LHCN-M2 (cell line): ENCODE measurements around the gene HNRNPU. TPM values are rescaled to one million over a fixed set of nuclear protein-coding genes. Genes with fewer than 3 reads are reported as not detected.

Experiments used
- DNase-seq: peaks from one replicate; pipeline ENCODE4 v3.0.0-alpha.2; 2012; ENCODE audit warnings: low read depth
- polyA plus RNA-seq: library from polyadenylated mRNA; unstranded; fragments of >200 nt; gene quantifications from one replicate; pipeline ENCODE4 v1.2.1, GENCODE V29; 2012; ENCODE audit warnings: missing spikeins
- total RNA-seq: library from RNA; depleted of rRNA; stranded (reverse); fragments of >200 nt; gene quantifications from 2 replicates; pipeline ENCODE4 v1.2.3, GENCODE V29; 2014; rRNA removed

HNRNPU gene
- total RNA-seq = 377 and 407 TPM in 2 replicates
- 282 TPM for polyA plus RNA-seq

DNA sequence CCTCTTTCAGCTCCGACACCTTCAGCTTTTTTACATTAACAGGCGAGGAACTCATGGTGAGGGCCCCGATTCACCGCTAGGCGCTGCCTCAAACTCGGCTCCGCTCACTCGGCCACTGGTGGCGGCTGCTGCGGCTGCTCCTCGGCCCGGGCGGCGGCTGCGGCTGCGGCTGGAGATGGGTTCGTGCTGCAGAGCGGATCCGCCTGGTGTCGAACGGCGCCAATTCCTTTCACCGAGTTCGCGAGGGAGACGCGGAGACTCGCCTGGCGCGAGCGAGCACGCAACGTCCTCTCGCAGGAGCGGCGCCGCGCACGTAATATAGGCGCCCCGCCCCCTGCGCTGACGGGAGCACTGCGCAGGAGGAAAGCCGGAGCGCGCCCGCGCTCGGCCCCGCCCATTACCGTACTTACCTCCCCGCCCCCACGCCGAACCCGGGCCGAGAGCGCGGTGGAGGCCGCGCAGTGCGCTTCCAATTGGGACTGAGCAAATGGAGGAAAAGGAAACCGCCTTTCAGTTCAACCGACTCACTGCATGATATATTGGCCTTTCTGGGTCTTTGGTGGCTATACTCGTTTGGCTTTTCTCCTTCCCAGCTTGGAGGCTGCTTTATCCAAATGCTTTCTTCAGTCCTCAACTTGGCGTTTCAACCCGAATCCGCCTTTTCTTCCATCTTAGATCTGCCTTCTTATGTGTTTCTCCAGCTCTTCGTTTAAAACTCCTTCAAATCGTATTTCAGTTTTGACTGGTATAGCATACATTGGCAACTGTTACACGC lies at the start of gene HNRNPU:
HNRNPU (minus strand) TSS at position 291 of the 775 bp plus-strand sequence; CDS start at position 55, 236 bp downstream.
- peak; percentile 97 for DNase-seq

- DNase-seq = no peak
Observed at GRCh38 chr1:244913806-244914205, 49.5 kb upstream of the HNRNPU start.

DNA sequence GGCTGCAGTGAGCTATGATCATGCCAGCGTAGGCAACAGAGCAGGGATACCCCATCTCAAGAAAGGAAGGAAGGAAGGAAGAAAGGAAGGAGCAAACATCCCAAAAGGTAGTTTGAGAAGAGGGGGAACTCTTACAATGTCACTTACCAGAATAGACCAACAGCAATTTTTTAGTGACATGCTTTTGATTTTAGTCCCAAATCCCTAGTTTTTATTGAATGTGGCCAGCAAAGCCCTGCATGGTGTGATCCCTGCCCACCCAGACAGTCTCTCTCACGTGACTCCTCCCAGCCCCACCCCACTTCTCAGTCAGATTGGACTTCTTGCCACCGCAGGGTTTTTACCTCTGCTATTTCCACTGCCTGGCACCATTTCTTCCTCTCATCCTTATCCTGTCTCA lies 39.8 kb upstream of the HNRNPU start:
- DNase-seq = no peak

- no peak for DNase-seq
Observed at GRCh38 chr1:244901400-244902015, 37.2 kb upstream of the HNRNPU start.

DNA sequence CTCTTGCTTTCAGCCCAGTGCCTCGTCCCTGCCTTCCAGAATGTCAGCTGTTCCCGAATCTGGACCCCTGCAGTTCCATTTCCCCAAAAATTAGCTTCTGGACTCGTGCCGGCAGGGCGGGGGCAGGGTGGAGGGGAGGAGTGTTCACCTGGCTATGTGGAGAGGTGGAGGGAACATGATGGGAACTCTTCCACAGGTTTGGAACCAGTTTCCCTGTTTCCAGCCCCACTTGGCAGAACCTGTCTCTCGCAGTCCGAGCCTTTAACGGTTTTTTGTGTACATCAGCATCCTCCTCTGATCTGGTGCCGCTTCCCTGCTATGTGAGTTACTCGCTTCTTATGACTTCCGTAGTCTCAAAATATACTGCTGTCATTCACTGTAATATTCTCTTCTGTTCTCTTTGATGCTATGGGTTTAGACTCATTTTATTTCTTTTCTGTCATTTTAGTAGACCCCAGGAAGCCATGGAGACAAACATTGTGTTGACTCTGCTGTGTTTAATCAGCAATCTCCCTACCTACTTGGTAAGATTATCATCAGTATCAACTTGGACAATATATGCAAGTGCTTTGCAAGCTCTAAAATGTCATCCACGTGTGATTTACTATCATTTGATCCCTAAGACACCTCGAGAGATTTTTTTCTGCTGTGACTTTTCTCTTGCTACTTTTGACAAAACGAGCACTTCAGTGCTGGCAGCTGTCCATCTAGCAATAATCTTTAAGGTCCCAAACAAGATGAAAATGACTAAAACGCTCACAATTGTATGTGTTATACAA lies 33.3 kb upstream of the HNRNPU start:
- DNase-seq = no peak

GRCh38 chr1:244896550-244896949 lies 32.2 kb upstream of the HNRNPU start:
- DNase-seq = peak; percentile 60

- no peak for DNase-seq
Observed at GRCh38 chr1:244893836-244894235, 29.5 kb upstream of the HNRNPU start.

GRCh38 chr1:244887281-244887680 lies 22.9 kb upstream of the HNRNPU start:
- DNase-seq = no peak

DNA sequence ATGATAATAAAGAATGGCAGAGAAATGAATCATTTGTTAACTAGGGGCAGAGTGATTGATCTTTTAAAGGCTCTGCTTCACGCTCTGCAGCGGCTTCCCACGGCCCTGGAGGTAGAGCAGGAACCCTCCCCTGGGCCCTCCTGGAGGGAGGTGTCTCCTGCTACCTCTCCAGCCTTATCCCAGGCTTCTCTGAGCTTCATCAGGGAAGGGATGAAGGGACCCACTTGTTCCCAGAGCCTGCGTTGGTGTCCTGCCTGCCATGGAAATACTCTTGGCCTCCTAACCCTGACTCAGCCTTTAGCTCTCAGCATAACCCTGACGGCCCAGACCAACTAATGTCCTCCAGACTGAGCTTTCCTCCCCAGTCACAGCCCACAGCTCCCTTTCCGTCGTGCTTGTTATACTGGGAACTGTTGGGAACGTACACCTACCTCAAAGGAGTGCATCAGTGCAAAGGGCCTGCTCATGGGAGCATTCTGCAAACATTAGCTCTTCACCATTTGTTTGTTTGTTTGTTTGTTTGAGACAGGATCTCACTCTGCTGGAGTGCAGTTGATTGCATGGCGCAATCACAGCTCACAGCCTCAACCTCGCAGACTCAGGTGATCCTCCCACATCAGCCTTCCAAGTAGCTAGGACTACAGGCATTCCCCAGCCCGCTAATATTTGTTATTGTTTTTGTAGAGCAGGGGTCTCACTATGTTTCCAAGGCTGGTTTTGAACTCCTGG lies 17.4 kb upstream of the HNRNPU start:
- no peak for DNase-seq

DNA sequence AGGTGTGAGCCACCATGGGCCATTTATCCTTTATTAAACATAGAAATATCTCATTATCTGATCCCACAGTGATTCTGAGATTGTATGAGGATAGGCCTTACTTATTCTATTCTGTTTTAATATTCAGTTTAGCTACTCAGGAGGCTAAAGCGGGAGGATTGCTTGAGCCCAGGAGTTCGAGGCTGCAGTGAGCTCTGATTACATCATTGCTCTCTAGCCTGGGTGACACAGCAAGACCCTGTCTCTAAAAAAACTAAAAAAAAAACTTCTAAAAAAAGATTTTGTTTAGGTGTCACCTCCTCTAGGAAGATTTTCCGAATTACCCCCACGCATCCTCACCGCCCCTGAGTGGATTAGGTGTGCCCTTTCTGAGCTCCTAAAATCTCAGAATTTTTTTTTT lies 14.3 kb upstream of the HNRNPU start:
- no peak for DNase-seq

DNA sequence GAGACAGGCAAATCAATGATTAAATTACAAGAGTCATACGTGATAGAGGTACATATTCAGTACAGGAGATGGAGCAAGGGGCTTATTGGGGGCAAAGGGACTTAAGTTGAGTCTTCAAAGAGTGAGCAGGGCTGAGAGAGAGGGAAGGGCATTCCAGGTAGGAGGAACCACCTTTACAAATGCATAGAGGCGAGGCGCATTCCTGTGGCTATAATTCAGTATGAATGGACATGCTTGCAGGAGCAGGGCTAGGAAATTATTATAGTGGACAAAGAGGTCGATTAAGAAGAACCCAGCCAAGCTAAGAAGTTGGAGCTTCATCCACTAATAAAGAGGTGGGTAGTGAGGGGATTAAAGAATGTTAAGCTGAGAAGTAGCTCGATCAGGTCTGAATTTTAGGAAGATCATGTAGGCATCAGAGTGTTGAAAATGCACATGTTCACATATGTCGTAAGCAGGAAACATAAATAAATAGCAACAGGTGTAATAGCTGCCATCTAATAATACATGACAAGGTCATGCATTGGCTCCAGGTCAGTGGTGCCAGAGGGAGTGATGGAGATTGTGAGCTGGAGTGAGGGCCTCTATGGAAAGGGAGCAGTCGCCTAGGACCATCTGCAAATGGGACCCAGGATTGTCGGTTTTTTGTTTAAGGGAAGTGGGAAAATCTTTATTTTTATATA lies 12.0 kb upstream of the HNRNPU start:
- no peak for DNase-seq

DNA sequence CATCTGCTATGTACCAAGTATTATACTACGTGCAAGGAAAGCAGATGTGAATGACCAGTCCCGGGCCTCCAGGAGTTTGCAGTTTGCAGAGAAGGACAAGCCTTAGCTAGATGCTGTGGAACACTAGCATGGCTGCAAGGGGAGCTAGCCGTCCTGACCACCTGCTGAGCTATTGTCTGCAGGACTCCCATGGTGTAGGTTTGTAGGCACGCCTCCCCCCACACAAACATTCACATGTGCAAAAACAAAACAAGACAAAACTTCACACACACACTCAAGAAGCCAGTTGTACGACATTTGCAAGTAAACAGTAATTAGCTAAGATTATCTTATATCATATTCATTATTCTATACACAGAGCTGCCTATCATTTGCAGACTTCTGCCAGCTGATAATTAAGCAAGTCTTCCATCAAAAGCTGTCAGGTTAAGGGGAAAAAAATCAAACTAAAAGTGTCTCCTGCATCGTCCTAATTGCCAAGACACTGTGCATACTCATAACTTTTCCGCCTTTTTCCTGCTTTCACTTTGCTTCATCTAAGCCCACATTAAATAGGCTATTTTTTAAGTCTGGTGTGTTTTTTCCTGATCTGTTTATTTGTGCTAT lies 10.7 kb upstream of the HNRNPU start:
- no peak for DNase-seq

DNA sequence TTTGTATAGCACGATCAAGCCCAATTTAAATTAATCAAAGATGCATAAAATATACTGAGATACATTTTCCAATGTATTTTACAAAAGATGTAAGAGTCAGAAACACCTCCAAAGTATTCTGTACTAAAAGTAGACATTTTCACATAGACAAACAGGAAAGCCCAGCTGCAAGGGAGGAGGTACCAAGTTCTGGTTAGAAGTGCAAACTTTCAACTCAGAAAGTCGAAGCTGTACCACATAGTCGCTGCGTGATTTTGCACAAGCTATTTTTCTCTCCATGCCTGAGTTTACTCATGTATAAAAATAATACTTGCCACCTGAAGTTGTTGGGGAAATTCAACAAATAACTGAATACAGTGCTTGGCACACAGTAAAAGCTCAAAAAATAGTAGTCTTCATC lies 5.6 kb upstream of the HNRNPU start:
- DNase-seq = no peak

DNA sequence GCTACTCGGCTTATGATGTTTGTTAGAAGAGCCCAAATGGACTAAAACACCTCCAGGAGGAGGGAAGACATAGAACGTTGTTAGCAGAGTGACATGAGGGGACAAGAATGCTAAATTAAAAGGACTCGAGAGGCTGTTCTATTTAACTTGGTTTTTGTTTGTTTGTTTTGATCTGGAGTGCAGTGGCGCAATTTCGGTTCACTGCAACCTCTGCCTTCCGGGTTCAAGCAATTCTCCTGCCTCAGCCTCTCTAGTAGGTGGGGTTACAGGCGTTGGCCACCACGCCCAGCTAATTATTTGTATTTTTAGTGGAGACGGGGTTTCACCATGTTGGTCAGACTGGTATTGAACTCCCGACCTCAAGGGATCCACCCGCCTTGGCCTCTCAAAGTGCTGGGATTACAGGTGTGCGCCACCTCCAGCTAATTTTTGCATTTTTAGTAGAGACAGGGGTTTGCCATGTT lies 5.1 kb upstream of the HNRNPU start:
- DNase-seq = no peak

DNA sequence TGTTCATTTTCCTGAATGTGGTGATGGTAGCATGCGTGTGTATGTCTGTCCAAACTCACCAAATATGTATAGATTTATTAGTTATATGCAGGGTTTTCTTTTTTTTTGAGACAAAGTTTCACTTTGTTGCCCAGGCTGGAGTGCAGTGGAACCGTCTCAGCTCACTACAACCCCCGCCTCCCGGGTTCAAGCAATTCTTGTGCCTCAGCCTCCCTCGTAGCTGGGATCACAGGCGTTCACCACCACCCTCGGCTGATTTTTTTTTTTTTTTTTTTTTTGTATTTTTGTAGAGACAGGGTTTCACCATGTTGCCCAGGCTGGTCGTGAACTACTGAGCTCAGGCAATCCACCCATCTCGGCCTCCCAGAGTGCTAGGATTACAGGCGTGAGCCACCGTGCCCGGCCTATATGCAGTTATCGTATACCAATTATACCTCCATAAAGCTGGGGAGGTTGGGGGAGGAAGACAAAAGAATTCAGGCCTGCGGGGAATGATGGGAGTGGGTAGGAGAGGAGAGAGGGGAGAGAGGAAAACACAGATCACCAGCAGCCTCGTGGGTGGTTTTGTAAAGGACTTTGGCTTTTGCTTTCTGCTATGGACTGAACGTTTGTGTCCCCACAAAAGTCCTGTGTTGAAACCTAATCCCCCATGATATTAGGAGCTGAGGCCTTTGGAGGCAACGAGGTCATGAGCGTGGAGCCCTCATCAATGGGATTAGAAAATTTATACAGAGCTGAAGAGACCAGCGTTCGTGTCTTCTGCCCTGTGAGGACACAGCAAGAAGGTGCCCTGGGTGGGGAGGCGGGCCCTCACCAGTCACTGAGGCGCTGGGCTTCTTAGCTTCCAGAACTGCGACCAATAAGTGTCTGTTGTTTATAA lies 4.4 kb upstream of the HNRNPU start:
- DNase-seq = no peak

DNA sequence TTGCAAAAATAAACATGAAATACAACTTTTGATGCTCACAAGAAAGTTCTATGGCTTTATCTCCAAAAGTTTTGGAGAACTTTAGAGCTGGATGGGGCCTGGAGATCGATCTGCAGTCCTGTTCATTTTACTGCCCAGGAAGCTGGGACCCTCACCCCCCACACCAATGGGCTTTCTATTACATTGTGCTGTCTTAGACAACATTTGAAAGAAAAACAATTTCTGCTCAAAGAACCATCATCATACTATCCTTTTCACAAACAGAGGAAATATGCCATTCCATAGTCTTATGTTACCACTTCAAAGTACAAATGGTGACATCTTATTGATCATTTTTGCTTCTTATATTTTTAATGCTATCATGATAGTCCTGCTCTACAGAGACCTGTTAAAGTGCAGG lies 2.0 kb upstream of the HNRNPU start:
- no peak for DNase-seq

DNA sequence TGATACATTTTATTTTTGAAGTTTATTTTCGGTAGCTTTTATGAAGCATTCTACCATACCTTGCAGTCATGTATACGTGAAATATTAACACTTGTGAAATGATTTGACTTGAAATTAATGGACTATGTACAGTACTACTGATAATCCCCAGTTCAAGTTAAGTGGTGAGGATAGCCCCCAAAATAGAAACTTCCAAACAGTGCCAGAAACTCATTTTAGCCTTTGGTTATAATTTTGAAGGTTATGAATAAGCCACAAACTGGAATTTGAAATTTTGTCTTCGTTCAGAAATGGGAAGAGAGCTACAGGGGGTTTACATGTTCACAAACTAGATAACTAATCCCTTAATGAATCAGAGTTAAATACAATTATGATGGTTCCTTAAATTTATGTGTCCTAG lies 1.5 kb upstream of the HNRNPU start:
- no peak for DNase-seq

GRCh38 chr1:244865028-244865371 lies 657 bp upstream of the HNRNPU start:
- DNase-seq = no peak

DNA sequence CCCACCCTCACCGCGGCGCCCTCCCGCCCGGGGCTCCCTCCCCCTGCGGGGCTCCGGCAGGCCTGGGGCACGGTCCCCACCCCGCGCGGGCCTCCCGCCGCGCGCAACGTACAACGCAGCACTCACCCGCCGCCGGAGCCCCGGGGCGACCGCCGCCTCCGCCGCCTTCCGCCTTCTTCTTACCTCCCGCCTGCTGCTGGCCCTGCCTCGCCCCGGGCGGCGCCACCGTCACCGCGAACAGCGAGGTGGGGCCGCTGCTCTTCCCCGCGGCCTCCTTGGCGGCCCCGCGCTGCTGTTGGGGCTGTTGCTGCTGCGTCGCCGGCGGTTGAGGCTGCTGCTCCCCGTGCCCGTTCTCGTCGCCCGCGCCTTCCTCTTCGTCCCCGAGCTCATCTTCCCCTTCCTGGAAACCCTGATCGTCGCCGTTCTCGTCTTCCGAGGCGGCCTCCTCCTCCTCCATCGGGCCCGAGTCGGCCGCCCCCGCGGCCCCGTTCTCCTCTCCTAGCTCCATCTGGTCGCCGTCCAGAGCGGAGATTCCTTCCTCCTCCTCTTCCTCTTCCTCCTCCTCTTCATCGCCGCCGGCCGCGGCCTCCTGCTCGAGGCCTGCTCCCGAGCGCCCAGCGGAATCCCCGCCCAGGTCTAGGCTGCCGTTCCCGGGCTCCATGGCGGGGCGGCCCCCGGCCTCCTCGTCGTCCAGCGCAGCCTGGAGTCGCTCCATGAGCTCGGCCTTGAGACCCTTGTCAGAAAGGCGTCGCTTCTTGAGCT lies 671 bp downstream of the HNRNPU start:
- DNase-seq = no peak
